A673 (cell line): ENCODE data around the gene EPB41L5. TPM values are rescaled to one million over a fixed set of nuclear protein-coding genes. Genes with fewer than 3 reads are reported as not detected.

ENCODE experiments used
- BruUV-seq: library from RNA; stranded (reverse); fragments of 400-500 nt; replicated peaks from 2 replicates; lab custom pipeline; 2021; lab: Mats Ljungman, UMichigan
- CTCF ChIA-PET: fragments of 300-600 bp; sonication (Branson Sonifier 250); formaldehyde crosslinking; loops from one replicate; lab custom pipeline; 2022; ENCODE audit warnings: antibody characterized with exemption; lab: Charles Lee
- POLR2A ChIA-PET: fragments of 300-600 bp; sonication (Branson Sonifier 250); formaldehyde crosslinking; loops from one replicate; lab custom pipeline; 2022; ENCODE audit warnings: antibody characterized with exemption; ENCODE audit not compliant: low non-redundant PET; lab: Charles Lee
- DNase-seq: peaks from one replicate; pipeline ENCODE4 v3.0.0-alpha.2; 2015; ENCODE audit warnings: low spot score
- H3K27ac ChIP-seq: fragments of 200-600 bp; sonication (generic); 2 replicates; pipeline ENCODE4 v1.5.1; 2016; ENCODE audit warnings: mixed run types, low read depth, mild to moderate bottlenecking, mixed read lengths, antibody characterized with exemption, low read length; ENCODE audit not compliant: poor library complexity, severe bottlenecking
- H3K27me3 ChIP-seq: fragments of 200-600 bp; sonication (generic); replicated peaks from 2 replicates; pipeline ENCODE4 v1.6.1; 2017; ENCODE audit warnings: mixed run types, low read depth, mild to moderate bottlenecking, mixed read lengths, antibody characterized with exemption, low read length; ENCODE audit not compliant: insufficient read depth, poor library complexity
- H3K36me3 ChIP-seq: fragments of 200-600 bp; sonication (generic); 2 replicates; pipeline ENCODE4 v1.6.1; 2016; ENCODE audit warnings: mixed run types, mild to moderate bottlenecking, mixed read lengths, antibody characterized with exemption, low read length; ENCODE audit not compliant: insufficient read depth, poor library complexity, severe bottlenecking
- H3K4me1 ChIP-seq: fragments of 200-600 bp; sonication (generic); 2 replicates; pipeline ENCODE4 v1.6.1; 2017; ENCODE audit warnings: mixed run types, mild to moderate bottlenecking, mixed read lengths, antibody characterized with exemption, low read length; ENCODE audit not compliant: insufficient read depth, poor library complexity, severe bottlenecking
- H3K4me3 ChIP-seq: fragments of 200-600 bp; sonication (generic); 2 replicates; pipeline ENCODE4 v1.5.1; 2016; ENCODE audit warnings: low read depth, mixed run types, mild to moderate bottlenecking, mixed read lengths, low read length; ENCODE audit not compliant: poor library complexity, severe bottlenecking
- H3K9me3 ChIP-seq: fragments of 200-600 bp; sonication (generic); 2 replicates; pipeline ENCODE4 v1.6.1; 2016; ENCODE audit warnings: mixed run types, low read depth, mild to moderate bottlenecking, mixed read lengths, antibody characterized with exemption, low read length; ENCODE audit not compliant: poor library complexity, severe bottlenecking
- CTCF ChIP-seq: fragments of 300-800, 200-600 bp; sonication (generic); conservative IDR thresholded peaks from 2 replicates; pipeline ENCODE4 v1.5.1; 2017; ENCODE audit warnings: low read depth, mild to moderate bottlenecking, antibody characterized with exemption, low read length, moderate library complexity, mixed read lengths
- EZH2 ChIP-seq: fragments of 200-600 bp; sonication (generic); IDR thresholded peaks from 2 replicates; pipeline ENCODE4 v1.6.1; 2017; ENCODE audit warnings: borderline replicate concordance, low read depth, mild to moderate bottlenecking, mixed read lengths, antibody characterized with exemption, low read length; ENCODE audit not compliant: poor library complexity, severe bottlenecking
- intact Hi-C: fragments of 100-400 bp; cut with micrococcal nuclease; formaldehyde crosslinking; loops from one replicate; pipeline ENCODE4 v1.10.0; 2022; ENCODE audit not compliant: unreplicated experiment
- total RNA-seq: library from RNA; stranded (reverse); gene quantifications from 2 replicates; pipeline ENCODE4 v1.2.3, GENCODE V29; 2021

EPB41L5 gene
- total RNA-seq, 1 experiment from 2014 or later = 26.5 TPM

GRCh38 chr2:120052597-120052996 lies 39.7 kb downstream of the EPB41L5 start:
- Histone ChIP-seq H3K27me3 (no peaks in the 10 kb centered on the region), H3K27ac (no peak overlapping the region), H3K9me3 (no peaks in the 10 kb centered on the region), H3K4me3 (no peak overlapping the region), H3K36me3 (no peaks in the 10 kb centered on the region), H3K4me1 (no peaks in the 10 kb centered on the region)
- BruUV-seq = no TSS peak
- no peak for DNase-seq
- POLR2A ChIA-PET = no interaction called here
- CTCF ChIA-PET = no interaction called here
- intact Hi-C loops = no loop called here
- TF ChIP-seq EZH2 (no peak), CTCF (no peak)

- Histone ChIP-seq H3K4me1 (no peaks in the 10 kb centered on the region), H3K36me3 (no peaks in the 10 kb centered on the region), H3K27ac (no peak overlapping the region), H3K4me3 (no peak overlapping the region), H3K9me3 (no peaks in the 10 kb centered on the region), H3K27me3 (no peaks in the 10 kb centered on the region)
- DNase-seq = no peak
- ChIA-PET CTCF (no interaction called here), POLR2A (no interaction called here)
- no peak for TF ChIP-seq EZH2
- no peak for TF ChIP-seq CTCF
- no TSS peak for BruUV-seq
- intact Hi-C loops = no loop called here
Observed at GRCh38 chr2:120053891-120054290, 41.0 kb downstream of the EPB41L5 start.

GRCh38 chr2:120059483-120059882 lies 46.6 kb downstream of the EPB41L5 start:
- no peak for TF ChIP-seq EZH2
- TF ChIP-seq CTCF = no peak
- Histone ChIP-seq H3K36me3 (no peaks in the 10 kb centered on the region), H3K27ac (no peak overlapping the region), H3K27me3 (no peaks in the 10 kb centered on the region), H3K4me3 (no peak overlapping the region), H3K4me1 (no peaks in the 10 kb centered on the region), H3K9me3 (no peaks in the 10 kb centered on the region)
- no TSS peak for BruUV-seq
- POLR2A ChIA-PET = no interaction called here
- intact Hi-C loops = no loop called here
- DNase-seq = no peak
- CTCF ChIA-PET = no interaction called here
